ENCODE data around the gene ABLIM2. TPM values are rescaled to one million over a fixed set of nuclear protein-coding genes. Genes with fewer than 3 reads are reported as not detected.

Gene ABLIM2
- total and polyA plus RNA-seq, 2 of the 4 experiments (the other 2 are of a cell fraction), result under 0.01 to 0.10 TPM

DNA sequence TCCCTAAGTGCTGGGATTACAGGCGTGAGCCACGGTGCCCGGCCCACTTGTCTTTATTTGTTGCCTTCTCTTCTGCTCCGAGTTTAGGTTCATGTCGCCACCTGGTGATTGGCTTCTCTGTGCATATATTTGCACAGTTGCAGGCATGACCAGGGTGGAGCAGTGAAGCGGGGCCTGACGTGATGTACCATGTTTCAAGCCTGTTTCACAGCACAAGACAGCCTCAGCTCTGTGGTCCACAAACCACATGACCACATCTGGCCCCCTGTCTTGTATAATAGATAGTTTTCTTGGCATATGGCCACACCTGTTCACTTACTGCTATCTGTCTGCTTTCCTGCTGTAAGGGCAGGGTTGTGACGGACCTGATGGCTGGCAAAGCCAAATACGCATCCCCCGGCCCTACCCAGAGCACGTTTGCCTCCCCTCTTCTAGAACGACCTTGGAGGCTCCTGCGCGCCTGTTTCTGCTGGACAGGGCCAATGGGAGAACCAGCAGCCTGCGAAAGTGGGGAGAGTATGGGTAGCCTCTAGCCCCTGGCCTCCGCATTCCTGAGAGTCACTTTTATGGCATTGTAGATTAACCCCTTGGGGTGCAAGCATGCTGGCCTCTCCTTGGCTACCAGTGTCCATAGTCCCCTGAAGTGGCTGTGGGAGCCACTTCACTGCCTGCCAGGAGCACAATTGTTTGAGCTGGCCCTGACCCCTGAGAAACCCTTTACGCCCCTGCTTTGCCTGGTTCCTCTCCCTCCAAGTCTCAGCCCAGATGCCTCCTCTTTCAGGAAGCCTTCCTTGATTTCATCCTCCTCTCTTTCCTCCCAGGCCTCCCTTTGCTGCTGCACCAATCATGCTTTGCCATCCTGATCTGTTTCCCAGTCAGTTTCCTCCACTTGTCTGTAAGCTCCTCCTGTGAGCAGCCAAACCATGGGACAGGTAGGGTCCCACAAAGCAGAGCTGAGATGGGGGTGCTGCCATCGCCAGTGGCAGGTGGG is 34.4 kb upstream of the ABLIM2 start:
- BruUV-seq (replicated peaks), result no TSS peak
- Histone ChIP-seq H2AK5ac (ENCODE audit: low read depth, low read length) (peak overlapping the region; percentile 28; the same call in 1 of the 2 replicates), H3K4me3 (ENCODE audit: insufficient read depth, low read depth, low read length) (no peak overlapping the region), H3K36me3 (ENCODE audit: control insufficient read depth, insufficient read depth, low read length) (no peaks in the 10 kb centered on the region), H3K14ac (replicated peaks; ENCODE audit: low read depth, low read length) (no peak overlapping the region), H2BK5ac (ENCODE audit: low read depth, low read length, poor library complexity, severe bottlenecking) (no peak overlapping the region), H3K79me1 (ENCODE audit: low read depth in 1 of 2, low read length in 2 of 2) (no peaks in the 10 kb centered on the region), H3K18ac (ENCODE audit: low read depth, low read length) (no peak overlapping the region), H2BK20ac (ENCODE audit: low read depth, low read length) (no peak overlapping the region), H2BK120ac (ENCODE audit: low read depth, low read length) (no peak overlapping the region), H3K9ac (ENCODE audit: low read depth, low read length) (no peak overlapping the region), H4K5ac (ENCODE audit: low read depth, low read length) (no peak overlapping the region), H4K20me1 (ENCODE audit: insufficient read depth, low read length) (no peaks in the 10 kb centered on the region), H2AFZ (replicated peaks; ENCODE audit: low read length, poor library complexity) (peak overlapping the region; percentile 5), H3K27me3 (ENCODE audit: control insufficient read depth, insufficient read depth, low read length) (peaks cover 21% of the 10 kb centered on the region; the same call in 1 of the 2 replicates), H3K4me2 (ENCODE audit: low read depth, low read length) (no peak overlapping the region), H3K23ac (ENCODE audit: low read depth, low read length) (no peak overlapping the region), H3K27ac (ENCODE audit: insufficient read depth, low read length) (no peak overlapping the region), H2BK15ac (ENCODE audit: low read depth, low read length) (no peak overlapping the region), H4K8ac (ENCODE audit: low read depth in 2 of 2, low read length in 2 of 2) (no peak overlapping the region), H4K91ac (ENCODE audit: insufficient read depth, low read depth, low read length) (no peak overlapping the region), H3K56ac (ENCODE audit: extremely low read depth, insufficient read depth, low read length) (no peak overlapping the region), H2AK9ac (replicated peaks; ENCODE audit: low read depth, low read length, poor library complexity) (no peak overlapping the region), H3K4ac (ENCODE audit: low read depth, low read length) (no peak overlapping the region), H3K9me3 (ENCODE audit: control insufficient read depth, insufficient read depth, low read length) (no peaks in the 10 kb centered on the region), H3K4me1 (ENCODE audit: control insufficient read depth, insufficient read depth, low read length) (peaks cover 4% of the 10 kb centered on the region; the same call in 1 of the 2 replicates), H3K9me1 (ENCODE audit: insufficient read depth, low read length) (no peaks in the 10 kb centered on the region)
- 66% methylated on average over 14 of the region's 18 CpGs; no CpG with 5 or more reads in 1 of the 2 experiments for WGBS, 2 experiments (ENCODE audit: extremely low coverage in 2 of 2, insufficient read length in 1 of 2)
- peak; percentile 28 for DNase-seq
- peak; percentile 56 for ATAC-seq (ENCODE audit: low read depth)
- dilution Hi-C loops (cut with HindIII; ENCODE audit: low sequenced_read_pairs, unreplicated experiment), result no loop called here
- POLR2A ChIA-PET (ENCODE audit: unreplicated experiment), result no interaction called here
- intact Hi-C loops (cut with micrococcal nuclease), result no loop called here
- in situ Hi-C loops (cut with MboI; ENCODE audit: low sequenced_read_pairs), result no loop called here
- CTCF ChIA-PET, result interaction anchor here (2.3 kb wide), 1 partner anchor 16 kb away, joined by 11 read pairs; no protein-coding TSS in a partner anchor
- TF ChIP-seq MXI1 (IDR thresholded peaks at IDR 0.05; ENCODE audit: borderline replicate concordance, low read depth, low read length) (no peak), SMC3 (IDR thresholded peaks at IDR 0.05; ENCODE audit: low read depth, low read length) (0 out of 2 replicates have a peak, but pooled peaks have one; percentile 17), RAD21 (IDR thresholded peaks at IDR 0.05; ENCODE audit: low read length) (no peak), MAFK (IDR thresholded peaks at IDR 0.05; ENCODE audit: low read depth, low read length) (no peak), CEBPB (IDR thresholded peaks at IDR 0.05; ENCODE audit: low read depth, low read length) (no peak), FOS (IDR thresholded peaks at IDR 0.05; ENCODE audit: low read depth, low read length) (no peak), RFX5 (IDR thresholded peaks at IDR 0.05; ENCODE audit: low read depth, low read length) (no peak), NFE2L2 (IDR thresholded peaks at IDR 0.05; ENCODE audit: low read depth, low read length) (no peak), MAZ (IDR thresholded peaks at IDR 0.05; ENCODE audit: borderline replicate concordance, low read depth, low read length) (no peak), RCOR1 (IDR thresholded peaks at IDR 0.05; ENCODE audit: insufficient replicate concordance, low read length) (no peak)
- TF ChIP-seq, protein P1, sequence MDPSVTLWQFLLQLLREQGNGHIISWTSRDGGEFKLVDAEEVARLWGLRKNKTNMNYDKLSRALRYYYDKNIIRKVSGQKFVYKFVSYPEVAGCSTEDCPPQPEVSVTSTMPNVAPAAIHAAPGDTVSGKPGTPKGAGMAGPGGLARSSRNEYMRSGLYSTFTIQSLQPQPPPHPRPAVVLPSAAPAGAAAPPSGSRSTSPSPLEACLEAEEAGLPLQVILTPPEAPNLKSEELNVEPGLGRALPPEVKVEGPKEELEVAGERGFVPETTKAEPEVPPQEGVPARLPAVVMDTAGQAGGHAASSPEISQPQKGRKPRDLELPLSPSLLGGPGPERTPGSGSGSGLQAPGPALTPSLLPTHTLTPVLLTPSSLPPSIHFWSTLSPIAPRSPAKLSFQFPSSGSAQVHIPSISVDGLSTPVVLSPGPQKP (IDR thresholded peaks at IDR 0.05; ENCODE audit: borderline replicate concordance, low read depth, low read length), result no peak
- TF ChIP-seq, protein P2, sequence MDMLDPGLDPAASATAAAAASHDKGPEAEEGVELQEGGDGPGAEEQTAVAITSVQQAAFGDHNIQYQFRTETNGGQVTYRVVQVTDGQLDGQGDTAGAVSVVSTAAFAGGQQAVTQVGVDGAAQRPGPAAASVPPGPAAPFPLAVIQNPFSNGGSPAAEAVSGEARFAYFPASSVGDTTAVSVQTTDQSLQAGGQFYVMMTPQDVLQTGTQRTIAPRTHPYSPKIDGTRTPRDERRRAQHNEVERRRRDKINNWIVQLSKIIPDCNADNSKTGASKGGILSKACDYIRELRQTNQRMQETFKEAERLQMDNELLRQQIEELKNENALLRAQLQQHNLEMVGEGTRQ (IDR thresholded peaks at IDR 0.05; ENCODE audit: low read depth, low read length), result no peak
- TF ChIP-seq, protein P3, sequence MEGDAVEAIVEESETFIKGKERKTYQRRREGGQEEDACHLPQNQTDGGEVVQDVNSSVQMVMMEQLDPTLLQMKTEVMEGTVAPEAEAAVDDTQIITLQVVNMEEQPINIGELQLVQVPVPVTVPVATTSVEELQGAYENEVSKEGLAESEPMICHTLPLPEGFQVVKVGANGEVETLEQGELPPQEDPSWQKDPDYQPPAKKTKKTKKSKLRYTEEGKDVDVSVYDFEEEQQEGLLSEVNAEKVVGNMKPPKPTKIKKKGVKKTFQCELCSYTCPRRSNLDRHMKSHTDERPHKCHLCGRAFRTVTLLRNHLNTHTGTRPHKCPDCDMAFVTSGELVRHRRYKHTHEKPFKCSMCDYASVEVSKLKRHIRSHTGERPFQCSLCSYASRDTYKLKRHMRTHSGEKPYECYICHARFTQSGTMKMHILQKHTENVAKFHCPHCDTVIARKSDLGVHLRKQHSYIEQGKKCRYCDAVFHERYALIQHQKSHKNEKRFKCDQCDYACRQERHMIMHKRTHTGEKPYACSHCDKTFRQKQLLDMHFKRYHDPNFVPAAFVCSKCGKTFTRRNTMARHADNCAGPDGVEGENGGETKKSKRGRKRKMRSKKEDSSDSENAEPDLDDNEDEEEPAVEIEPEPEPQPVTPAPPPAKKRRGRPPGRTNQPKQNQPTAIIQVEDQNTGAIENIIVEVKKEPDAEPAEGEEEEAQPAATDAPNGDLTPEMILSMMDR (conservative IDR thresholded peaks at IDR 0.05; ENCODE audit: low read depth, low read length), result peak; percentile 28; the same call in 1 of the 2 replicates
